Measurements from ENCODE around the gene GGA2.

GGA2 gene

DNA sequence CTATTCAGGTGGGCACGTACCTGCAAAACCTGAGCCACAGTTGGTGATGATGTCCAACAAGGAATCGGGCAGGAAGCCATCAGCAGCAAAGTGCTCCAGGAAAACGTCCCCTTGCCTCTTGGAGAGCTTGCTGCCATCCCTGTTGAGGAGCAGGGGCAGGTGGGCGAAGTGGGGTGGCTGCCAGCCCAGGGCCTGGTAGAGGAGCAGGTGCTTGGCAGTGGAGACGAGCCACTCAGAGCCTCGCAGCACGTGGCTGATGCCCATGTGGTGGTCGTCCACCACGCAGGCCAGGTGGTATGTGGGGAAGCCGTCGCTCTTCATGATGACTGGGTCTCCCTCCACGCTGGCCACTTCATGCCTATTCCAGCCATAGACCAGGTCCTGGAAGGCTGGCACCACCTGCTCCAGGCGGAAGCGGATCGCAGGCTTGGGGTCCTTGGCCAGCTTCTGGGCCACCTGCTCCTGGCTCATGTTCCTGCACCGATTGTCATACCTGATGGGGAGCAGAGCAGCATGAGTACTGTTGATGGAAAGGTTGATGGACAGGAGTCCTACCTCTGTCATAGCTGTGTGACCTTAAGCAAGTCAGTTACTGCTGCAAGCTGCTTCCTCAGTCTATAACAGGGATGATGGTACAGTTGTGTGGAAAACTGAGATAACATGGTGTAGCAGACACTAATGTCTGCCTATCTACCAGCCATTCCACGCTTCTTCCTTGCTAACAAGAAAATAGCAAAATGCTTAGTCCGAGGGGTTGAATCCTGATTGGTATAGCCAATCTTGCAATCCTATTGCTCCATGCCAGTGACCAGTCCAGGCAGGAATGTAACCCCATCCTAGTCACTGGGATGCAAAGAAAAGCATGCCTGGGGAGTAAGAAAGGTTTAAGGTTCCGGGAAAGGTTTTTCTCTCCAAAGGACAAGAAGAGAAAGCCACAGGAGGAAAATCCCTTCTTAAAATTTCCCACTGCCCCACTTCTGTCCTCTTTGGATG lies 24.9 kb upstream of the GGA2 start:
- no peak for DNase-seq (ENCODE audit: low spot score)
- TF ChIP-seq, protein P1, sequence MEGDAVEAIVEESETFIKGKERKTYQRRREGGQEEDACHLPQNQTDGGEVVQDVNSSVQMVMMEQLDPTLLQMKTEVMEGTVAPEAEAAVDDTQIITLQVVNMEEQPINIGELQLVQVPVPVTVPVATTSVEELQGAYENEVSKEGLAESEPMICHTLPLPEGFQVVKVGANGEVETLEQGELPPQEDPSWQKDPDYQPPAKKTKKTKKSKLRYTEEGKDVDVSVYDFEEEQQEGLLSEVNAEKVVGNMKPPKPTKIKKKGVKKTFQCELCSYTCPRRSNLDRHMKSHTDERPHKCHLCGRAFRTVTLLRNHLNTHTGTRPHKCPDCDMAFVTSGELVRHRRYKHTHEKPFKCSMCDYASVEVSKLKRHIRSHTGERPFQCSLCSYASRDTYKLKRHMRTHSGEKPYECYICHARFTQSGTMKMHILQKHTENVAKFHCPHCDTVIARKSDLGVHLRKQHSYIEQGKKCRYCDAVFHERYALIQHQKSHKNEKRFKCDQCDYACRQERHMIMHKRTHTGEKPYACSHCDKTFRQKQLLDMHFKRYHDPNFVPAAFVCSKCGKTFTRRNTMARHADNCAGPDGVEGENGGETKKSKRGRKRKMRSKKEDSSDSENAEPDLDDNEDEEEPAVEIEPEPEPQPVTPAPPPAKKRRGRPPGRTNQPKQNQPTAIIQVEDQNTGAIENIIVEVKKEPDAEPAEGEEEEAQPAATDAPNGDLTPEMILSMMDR (IDR thresholded peaks at IDR 0.05; ENCODE audit: borderline replicate concordance, control extremely low read depth, extremely low read depth, insufficient read depth, missing control alignments): no peak
- in situ Hi-C loops (cut with MboI; ENCODE audit: low sequenced_read_pairs, unreplicated experiment): no loop called here

GRCh38 chr16:23532448-23532847 lies 22.2 kb upstream of the GGA2 start:
- TF ChIP-seq, protein P1 (IDR thresholded peaks at IDR 0.05; ENCODE audit: borderline replicate concordance, control extremely low read depth, extremely low read depth, insufficient read depth, missing control alignments): no peak
- no peak for DNase-seq (ENCODE audit: low spot score)
- in situ Hi-C loops (cut with MboI; ENCODE audit: low sequenced_read_pairs, unreplicated experiment): no loop called here

GRCh38 chr16:23530062-23530461 lies 19.8 kb upstream of the GGA2 start:
- DNase-seq (ENCODE audit: low spot score): no peak
- TF ChIP-seq, protein P1 (IDR thresholded peaks at IDR 0.05; ENCODE audit: borderline replicate concordance, control extremely low read depth, extremely low read depth, insufficient read depth, missing control alignments): no peak
- in situ Hi-C loops (cut with MboI; ENCODE audit: low sequenced_read_pairs, unreplicated experiment): no loop called here

DNA sequence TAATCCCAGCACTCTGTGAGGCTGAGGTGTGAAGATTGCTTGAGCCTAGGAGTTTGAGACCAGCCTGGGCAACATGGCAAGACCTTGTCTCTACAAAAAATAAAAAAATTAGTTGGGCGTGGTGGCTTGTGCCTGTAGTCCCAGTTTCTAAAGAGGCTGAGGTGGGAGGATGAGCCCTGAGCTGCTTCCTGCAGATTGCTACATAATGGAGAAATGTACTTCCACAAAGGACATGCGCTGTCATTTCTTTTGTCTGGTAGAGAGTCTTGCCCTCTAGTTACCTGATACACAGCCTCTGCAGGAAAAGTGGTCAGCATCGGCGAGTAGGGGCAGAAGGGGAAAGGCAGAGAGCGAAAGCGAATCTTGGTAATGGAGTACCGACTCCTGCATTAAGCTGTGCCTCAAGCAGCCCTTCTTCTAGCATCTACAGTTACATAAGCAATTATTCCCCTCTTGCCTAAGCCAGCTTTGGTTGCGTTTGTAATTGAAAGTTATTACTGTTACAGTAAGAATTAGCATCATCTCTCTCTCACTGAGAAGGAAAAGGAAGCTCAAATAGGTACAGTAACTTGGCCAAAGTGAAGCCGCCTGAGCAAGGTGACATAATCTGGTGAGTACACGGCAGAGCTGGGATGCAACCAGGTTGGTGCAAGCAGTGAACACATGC lies 18.5 kb upstream of the GGA2 start:
- DNase-seq (ENCODE audit: low spot score): no peak
- TF ChIP-seq, protein P1 (IDR thresholded peaks at IDR 0.05; ENCODE audit: borderline replicate concordance, control extremely low read depth, extremely low read depth, insufficient read depth, missing control alignments): no peak

DNA sequence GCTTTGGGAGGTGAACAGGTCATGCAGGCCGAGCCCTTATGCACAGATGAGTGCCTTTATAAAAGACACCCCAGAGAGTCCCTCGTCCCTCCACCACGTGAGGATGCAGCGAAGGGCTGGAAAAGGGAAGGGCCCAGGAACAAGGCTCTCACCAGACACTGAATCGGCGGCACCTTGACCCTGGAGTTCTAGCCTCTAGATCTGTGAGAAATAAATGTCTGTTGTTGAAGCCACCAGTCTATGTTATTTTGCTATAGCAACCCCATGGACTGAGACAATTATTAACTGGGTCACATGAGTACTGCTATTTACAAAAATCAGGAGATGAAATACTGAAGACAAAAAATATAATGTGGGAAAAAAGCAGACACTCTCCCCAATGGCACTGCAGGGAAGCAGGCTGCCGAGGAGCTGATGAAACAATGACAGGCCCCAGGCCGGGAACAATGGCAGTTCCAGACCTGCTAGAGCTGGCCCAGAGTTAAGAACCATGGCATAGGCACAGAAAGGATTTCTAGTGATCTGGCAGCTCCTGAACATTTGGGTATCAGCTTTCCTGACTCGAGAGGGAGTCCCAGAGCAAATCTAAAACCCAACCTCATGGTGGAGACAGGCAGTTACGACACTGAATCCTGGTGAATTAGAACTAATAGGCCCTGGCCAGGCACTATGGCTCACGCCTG lies 17.8 kb upstream of the GGA2 start:
- in situ Hi-C loops (cut with MboI; ENCODE audit: low sequenced_read_pairs, unreplicated experiment): no loop called here

More for the DNA sequence above, 18.5 kb upstream of the GGA2 start:
- in situ Hi-C loops (cut with MboI; ENCODE audit: low sequenced_read_pairs, unreplicated experiment): no loop called here

GRCh38 chr16:23524886-23525285 lies 14.6 kb upstream of the GGA2 start:
- TF ChIP-seq, protein P1 (IDR thresholded peaks at IDR 0.05; ENCODE audit: borderline replicate concordance, control extremely low read depth, extremely low read depth, insufficient read depth, missing control alignments): no peak
- no peak for DNase-seq (ENCODE audit: low spot score)
- in situ Hi-C loops (cut with MboI; ENCODE audit: low sequenced_read_pairs, unreplicated experiment): no loop called here

More for the DNA sequence above, 17.8 kb upstream of the GGA2 start:
- DNase-seq (ENCODE audit: low spot score): no peak
- TF ChIP-seq, protein P1 (IDR thresholded peaks at IDR 0.05; ENCODE audit: borderline replicate concordance, control extremely low read depth, extremely low read depth, insufficient read depth, missing control alignments): no peak
